ENCODE measurements around the gene SNAP23.

DNA sequence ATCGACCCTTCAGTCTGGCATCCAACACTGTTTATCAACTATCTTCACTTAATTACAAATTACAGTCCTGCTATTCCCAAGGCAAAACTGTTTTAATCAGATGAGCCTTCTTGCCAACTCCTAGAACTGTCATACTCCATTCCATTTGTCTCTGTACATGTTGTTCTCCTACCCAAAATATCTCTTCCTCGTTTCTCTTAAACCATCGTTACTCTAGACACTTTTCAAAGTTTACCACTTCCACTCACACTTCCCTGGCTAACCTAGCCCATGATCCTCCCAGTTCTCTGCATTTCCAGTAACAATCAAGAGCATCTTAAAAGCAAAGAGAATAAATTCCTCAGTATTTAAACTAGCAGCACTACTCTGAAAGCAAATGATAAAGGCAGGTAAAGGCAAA is 24.4 kb upstream of the SNAP23 start:
- TF ChIP-seq, protein P1, sequence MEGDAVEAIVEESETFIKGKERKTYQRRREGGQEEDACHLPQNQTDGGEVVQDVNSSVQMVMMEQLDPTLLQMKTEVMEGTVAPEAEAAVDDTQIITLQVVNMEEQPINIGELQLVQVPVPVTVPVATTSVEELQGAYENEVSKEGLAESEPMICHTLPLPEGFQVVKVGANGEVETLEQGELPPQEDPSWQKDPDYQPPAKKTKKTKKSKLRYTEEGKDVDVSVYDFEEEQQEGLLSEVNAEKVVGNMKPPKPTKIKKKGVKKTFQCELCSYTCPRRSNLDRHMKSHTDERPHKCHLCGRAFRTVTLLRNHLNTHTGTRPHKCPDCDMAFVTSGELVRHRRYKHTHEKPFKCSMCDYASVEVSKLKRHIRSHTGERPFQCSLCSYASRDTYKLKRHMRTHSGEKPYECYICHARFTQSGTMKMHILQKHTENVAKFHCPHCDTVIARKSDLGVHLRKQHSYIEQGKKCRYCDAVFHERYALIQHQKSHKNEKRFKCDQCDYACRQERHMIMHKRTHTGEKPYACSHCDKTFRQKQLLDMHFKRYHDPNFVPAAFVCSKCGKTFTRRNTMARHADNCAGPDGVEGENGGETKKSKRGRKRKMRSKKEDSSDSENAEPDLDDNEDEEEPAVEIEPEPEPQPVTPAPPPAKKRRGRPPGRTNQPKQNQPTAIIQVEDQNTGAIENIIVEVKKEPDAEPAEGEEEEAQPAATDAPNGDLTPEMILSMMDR (conservative IDR thresholded peaks at IDR 0.05; ENCODE audit: low read length) = no peak
- TF ChIP-seq EZH2phosphoT487 (IDR thresholded peaks at IDR 0.05; ENCODE audit: borderline replicate concordance, low read depth, low read length) = no peak

Measured in OCI-LY7 (cell line).